Measurements from ENCODE around the gene NEDD8. TPM values are rescaled to one million over a fixed set of nuclear protein-coding genes. Genes with fewer than 3 reads are reported as not detected.

The NEDD8 gene
- total RNA-seq, 8 experiments from 2014 or later: 180 to 362 (median 267) TPM

DNA sequence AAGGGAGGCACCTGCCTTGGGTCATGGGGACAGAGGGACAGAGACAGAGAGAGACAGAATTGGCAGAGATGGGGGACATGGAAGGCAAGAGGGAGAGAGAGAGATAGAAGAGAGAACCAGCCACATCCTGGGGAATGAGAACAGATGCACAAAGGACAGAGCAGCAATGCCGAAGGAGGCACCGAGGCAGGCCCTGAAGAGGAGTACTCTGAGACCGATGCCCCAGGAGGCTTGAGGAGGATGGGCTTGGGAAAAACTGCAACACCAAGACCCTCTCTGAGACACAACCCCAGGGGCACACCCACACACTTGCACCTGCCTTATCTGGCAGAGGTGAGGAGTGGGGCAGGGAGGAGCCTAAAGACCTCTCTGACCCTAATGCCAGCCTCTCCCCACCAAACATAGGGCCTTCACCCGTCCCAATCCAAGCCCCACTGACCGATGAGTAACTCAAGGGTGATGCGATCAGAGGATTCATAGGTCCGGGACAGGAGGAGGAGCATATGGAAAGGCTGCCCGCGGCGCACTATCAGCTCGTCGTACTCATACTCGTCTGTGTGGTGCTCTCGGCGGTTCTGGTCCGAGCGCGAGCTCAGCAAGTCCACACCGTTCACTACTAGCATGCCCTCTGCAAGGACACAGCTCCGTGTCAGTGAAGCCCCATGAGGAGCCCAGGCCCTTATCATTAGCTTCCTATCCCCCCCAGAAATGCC, 29.2 kb upstream of the NEDD8 start:
- WGBS, 10 experiments: 84 to 93% (median 86%) methylated on average over 2 to 17 of the region's 20 CpGs; no CpG with 5 or more reads in 7 of the 10 experiments
- Histone ChIP-seq H3K27ac (no peak overlapping the region), H3K4me1 (replicated peaks in 1 of 2) (no peaks in the 10 kb centered on the region), H3K4me3 (no peak overlapping the region)
- in situ Hi-C loops (cut with MboI; ENCODE audit: low pct_unique_long_range_greater_than_20kb in 2 of 9, low sequenced_read_pairs in 9 of 9, unreplicated experiment in 9 of 9): no loop called here
- no peak for ATAC-seq (replicated peaks in 6 of 8)

DNA sequence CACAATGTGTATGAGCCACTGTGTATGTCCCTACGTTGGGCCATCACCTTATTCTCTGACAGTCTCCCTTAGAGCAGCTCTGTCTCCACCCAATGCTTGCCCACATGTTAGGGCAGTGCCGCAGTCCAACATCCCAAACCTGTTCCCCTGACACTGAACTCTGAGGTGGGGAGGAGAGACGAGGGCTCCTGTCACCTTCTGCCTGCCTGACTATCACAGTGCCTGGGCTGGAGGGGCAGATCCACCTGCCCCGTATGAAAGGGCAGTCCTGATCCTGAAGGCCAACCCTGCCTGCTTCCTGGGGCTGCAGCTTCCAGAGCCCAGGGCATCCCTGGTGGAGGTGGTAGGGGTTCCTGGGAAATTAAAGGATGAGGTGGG, 28.6 kb upstream of the NEDD8 start:
- Histone ChIP-seq H3K27ac (no peak overlapping the region), H3K4me3 (no peak overlapping the region), H3K4me1 (replicated peaks in 1 of 2) (no peaks in the 10 kb centered on the region)
- 40 to 100% (median 79%) methylated on average over 1 to 2 of the region's 4 CpGs; no CpG with 5 or more reads in 5 of the 10 experiments for WGBS, 10 experiments
- no peak for ATAC-seq (replicated peaks in 6 of 8)
- in situ Hi-C loops (cut with MboI; ENCODE audit: low pct_unique_long_range_greater_than_20kb in 2 of 9, low sequenced_read_pairs in 9 of 9, unreplicated experiment in 9 of 9): no loop called here

DNA sequence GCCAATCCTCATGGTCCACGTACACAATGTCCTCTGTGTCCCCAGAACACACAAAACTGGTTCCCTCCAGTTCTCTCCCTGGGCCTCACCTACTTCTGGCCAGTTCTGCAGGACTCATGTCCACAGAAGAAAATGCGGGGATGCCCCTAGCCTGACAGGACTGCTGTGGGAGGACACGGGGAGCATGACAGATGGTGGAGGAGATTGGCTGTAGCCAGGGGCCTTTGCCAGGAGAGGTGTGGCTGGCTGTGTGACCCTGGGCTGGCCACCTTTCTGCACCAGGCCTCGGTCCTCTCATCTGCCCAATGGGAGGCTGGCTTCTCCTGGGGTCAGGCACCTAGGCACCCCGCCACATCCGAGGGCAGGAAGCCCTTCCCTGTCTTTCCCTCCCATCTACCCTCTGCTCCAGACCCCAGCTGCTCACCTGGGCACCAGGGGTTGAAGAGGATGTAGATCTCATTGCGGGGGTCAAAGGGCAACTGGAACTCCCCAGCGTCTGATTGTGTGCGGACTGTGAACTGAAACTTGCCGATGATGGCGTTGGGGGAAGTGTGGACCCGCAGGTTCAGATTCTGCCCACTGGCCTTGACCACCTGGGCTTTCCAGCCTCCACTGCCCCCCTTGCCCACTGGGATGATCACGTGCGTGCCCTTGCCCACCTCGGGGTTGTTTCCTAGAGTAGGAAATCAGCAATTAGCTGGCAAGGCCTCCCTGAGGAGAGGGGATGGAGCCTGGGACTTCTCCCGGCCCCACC, 28.0 kb upstream of the NEDD8 start:
- Histone ChIP-seq H3K27ac (no peak overlapping the region), H3K4me1 (replicated peaks in 1 of 2) (no peaks in the 10 kb centered on the region), H3K4me3 (no peak overlapping the region)
- in situ Hi-C loops (cut with MboI; ENCODE audit: low pct_unique_long_range_greater_than_20kb in 2 of 9, low sequenced_read_pairs in 9 of 9, unreplicated experiment in 9 of 9): no loop called here
- ATAC-seq (replicated peaks in 6 of 8): no peak
- 83 to 100% (median 90%) methylated on average over 1 to 9 of the region's 16 CpGs; no CpG with 5 or more reads in 3 of the 10 experiments for WGBS, 10 experiments

DNA sequence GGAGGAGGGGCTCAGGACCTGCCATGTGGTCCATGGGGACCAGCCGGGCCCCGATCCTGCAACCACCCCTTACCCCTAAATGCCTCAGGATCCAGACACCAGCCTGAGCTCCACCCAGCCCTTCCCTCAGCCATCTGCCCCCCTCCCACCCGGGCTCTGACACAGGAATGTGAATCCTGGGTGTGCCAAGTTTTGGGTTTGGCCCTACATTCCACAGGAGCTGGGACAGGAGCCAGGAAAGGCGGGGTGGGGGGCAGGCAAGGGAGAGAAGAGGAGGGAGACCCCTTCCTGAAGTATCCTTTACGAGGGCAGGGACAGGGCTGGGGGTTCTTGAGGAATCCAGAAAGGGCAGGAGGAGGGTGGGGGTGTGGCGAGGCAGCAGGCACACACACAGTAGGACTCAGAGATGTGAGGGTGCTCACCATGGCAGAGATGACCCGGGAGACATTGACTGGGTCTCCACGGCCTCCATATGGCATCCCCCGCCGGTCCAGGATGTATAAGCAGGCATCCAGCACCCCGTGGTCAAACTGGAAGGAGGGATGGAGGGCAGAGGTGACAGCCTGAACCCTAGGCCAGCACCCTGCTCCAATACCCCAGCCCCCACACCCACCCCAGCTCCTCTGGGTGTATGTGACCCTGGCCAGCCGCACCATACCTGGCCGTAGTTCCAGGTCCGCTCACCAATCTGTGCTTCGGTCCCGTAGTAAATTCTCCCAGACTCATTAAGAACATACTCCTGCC, 27.3 kb upstream of the NEDD8 start:
- Histone ChIP-seq H3K27ac (no peak overlapping the region), H3K4me3 (no peak overlapping the region), H3K4me1 (replicated peaks in 1 of 2) (no peaks in the 10 kb centered on the region)
- WGBS, 10 experiments: no CpG with 5 or more reads among the region's 16 CpGs
- ATAC-seq (replicated peaks in 6 of 8): peak in 3 of 8 experiments; percentile 59 to 72 (median 68)
- in situ Hi-C loops (cut with MboI; ENCODE audit: low pct_unique_long_range_greater_than_20kb in 2 of 9, low sequenced_read_pairs in 9 of 9, unreplicated experiment in 9 of 9): no loop called here

DNA sequence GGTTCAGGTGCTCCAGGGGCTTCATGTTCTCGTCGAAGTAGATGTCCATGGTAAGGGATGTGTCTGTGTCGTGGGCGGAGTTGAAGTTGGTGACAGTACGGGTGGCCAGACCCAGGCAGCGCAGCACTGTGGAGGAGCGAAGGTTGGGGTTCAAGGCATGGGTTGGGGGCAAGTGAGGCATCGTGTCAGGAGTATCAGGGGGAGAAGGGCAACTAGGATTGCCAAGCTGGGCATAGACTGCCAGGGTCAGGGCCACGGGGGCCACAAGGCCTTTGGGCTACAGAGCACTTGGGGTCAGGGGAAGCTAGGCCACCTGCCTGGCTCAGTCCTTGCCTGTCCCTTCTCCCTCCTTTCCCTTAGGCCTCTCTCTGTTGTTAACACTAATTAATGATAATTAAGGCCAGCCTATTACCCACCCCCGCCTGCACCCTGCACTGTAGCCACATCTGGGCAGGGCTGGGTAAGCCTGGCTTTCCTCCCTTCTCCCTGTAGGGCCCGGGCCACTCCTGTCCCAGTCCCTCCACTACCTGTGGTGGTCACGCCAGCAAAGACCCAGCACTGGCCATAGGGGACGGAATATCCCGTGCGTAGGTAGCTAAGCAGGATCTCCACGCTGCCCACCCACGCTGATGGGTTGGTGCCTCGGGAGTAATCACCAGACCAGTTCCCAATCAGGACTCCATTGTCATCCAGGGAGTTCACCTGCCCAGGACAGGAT, 26.5 kb upstream of the NEDD8 start:
- H3K4me3 ChIP-seq: no peak overlapping the region
- ATAC-seq (replicated peaks in 6 of 8): peak in 2 of 8 experiments; percentile 7 to 30
- no peak overlapping the region for H3K27ac ChIP-seq
- no peaks in the 10 kb centered on the region for H3K4me1 ChIP-seq (replicated peaks in 1 of 2)
- in situ Hi-C loops (cut with MboI; ENCODE audit: low pct_unique_long_range_greater_than_20kb in 2 of 9, low sequenced_read_pairs in 9 of 9, unreplicated experiment in 9 of 9): no loop called here
- WGBS, 10 experiments: 70 to 94% (median 80%) methylated on average over 1 to 6 of the region's 18 CpGs; no CpG with 5 or more reads in 5 of the 10 experiments

DNA sequence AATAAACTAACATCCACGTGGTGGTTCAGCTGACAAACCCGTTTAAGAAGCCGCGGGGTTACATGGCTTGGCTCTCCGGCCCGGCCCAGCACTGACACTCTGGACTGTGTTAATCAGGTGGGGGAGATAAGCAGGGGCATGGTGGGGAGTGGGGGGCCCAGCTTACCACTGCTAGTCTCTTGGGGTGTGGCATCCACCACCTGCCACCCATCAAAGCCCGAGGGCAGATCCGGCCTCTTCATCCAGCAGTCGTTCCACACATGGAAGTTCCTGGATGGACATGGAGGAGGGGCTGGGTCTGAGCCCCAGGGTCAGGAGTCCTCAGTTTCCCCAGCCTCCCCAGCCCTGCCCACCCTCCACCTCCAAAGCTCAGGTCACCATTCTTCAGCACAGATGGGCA, 26.0 kb upstream of the NEDD8 start:
- no peak for ATAC-seq (replicated peaks in 6 of 8)
- Histone ChIP-seq H3K4me3 (no peak overlapping the region), H3K27ac (no peak overlapping the region), H3K4me1 (replicated peaks in 1 of 2) (no peaks in the 10 kb centered on the region)
- 60 to 97% (median 80%) methylated on average over 1 to 5 of the region's 9 CpGs; no CpG with 5 or more reads in 3 of the 10 experiments for WGBS, 10 experiments
- in situ Hi-C loops (cut with MboI; ENCODE audit: low pct_unique_long_range_greater_than_20kb in 2 of 9, low sequenced_read_pairs in 9 of 9, unreplicated experiment in 9 of 9): no loop called here

DNA sequence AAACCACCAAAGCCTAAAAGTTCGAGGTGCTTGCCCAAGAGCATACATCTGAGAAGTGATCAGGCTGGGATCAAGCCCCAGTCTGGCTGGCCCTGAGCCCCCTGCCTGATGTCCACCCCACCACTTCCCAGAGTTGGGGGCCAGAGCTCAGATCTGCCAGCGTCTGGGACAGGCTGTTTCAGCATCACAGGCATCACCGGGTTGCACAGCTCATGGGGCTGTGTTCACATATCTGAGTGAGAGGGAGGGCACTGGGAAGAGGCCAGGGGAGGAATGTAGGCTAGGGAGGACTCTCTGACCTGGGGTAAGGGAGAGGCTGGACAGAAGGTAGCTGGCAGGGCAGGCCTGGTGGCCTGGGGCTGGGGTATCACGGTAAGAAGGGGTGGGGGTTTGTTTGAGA, 24.8 kb upstream of the NEDD8 start:
- in situ Hi-C loops (cut with MboI; ENCODE audit: low pct_unique_long_range_greater_than_20kb in 2 of 9, low sequenced_read_pairs in 9 of 9, unreplicated experiment in 9 of 9): no loop called here
- 52 to 80% (median 70%) methylated on average over 1 to 3 of the region's 4 CpGs; no CpG with 5 or more reads in 7 of the 10 experiments for WGBS, 10 experiments
- peak in 2 of 8 experiments; percentile 25 to 37 for ATAC-seq (replicated peaks in 6 of 8)

DNA sequence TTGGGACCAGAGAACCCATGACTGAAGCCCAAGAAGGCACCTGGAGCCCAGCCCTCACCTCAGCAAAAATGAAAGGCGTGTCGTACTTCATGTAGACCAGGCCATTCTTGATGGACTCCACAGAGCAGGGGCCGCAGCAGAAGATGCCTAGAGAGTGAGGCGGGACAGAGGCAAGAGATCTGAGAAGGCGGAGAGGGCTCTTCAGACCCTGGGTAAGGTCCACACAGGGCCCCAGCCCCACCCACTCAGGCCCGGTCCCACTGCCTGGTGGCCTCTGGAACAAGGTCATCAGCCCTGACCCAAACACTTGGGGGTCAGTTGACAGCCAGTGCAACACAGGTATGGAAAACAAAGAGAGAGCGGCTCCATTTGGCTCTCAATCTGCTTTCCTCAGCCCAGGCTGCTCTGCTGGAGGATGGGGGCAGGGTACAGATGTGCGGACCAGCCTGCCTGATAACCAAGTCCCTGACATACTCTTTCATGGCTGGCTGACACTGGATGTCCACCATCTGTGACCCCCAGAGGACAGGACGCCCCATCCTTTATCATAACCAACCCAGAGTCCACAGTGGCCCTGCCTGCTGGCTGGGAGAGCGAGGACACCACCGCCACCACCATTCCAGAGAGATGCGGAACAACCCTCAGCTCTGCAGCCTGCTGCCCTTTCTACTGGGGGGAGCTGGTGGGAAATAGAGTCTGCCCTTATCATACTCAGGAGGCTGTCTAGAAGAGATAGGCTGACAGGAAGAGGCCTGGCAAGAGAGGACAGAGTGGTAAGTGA, 24.0 kb upstream of the NEDD8 start:
- in situ Hi-C loops (cut with MboI; ENCODE audit: low pct_unique_long_range_greater_than_20kb in 2 of 9, low sequenced_read_pairs in 9 of 9, unreplicated experiment in 9 of 9): no loop called here
- no peaks in the 10 kb centered on the region for H3K4me1 ChIP-seq (replicated peaks in 1 of 2)
- no peak for ATAC-seq (replicated peaks in 6 of 8)
- no peak overlapping the region for H3K4me3 ChIP-seq
- 40 to 100% (median 85%) methylated on average over 1 to 8 of the region's 12 CpGs; no CpG with 5 or more reads in 3 of the 10 experiments for WGBS, 10 experiments
- H3K27ac ChIP-seq: no peak overlapping the region

More for the DNA sequence above, 24.8 kb upstream of the NEDD8 start:
- Histone ChIP-seq H3K4me1 (replicated peaks in 1 of 2) (no peaks in the 10 kb centered on the region), H3K4me3 (no peak overlapping the region), H3K27ac (no peak overlapping the region)

DNA sequence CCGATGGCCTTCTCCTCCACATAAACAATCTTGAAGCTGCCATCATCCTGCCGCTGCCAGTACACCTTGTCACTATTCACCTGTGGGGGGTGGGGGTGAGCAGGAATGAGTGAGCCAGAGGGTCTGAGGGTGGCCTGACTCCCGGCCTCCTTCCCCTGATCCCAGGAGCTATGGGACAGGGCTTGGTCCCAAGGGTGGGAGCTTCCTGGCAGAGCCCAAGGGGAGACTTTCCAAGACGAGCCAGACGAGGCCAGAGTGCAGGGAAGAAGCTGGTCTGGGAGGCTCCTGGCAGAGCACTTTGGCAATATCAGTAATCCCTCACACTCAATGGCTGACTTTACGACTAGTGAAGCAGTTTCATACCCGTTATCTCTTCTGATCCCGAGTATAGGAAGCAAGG, 23.3 kb upstream of the NEDD8 start:
- in situ Hi-C loops (cut with MboI; ENCODE audit: low pct_unique_long_range_greater_than_20kb in 2 of 9, low sequenced_read_pairs in 9 of 9, unreplicated experiment in 9 of 9): no loop called here
- no peak for ATAC-seq (replicated peaks in 6 of 8)
- 40 to 100% (median 96%) methylated on average over 1 to 3 of the region's 8 CpGs; no CpG with 5 or more reads in 3 of the 10 experiments for WGBS, 10 experiments
- no peak overlapping the region for H3K27ac ChIP-seq
- no peak overlapping the region for H3K4me3 ChIP-seq
- no peaks in the 10 kb centered on the region for H3K4me1 ChIP-seq (replicated peaks in 1 of 2)

DNA sequence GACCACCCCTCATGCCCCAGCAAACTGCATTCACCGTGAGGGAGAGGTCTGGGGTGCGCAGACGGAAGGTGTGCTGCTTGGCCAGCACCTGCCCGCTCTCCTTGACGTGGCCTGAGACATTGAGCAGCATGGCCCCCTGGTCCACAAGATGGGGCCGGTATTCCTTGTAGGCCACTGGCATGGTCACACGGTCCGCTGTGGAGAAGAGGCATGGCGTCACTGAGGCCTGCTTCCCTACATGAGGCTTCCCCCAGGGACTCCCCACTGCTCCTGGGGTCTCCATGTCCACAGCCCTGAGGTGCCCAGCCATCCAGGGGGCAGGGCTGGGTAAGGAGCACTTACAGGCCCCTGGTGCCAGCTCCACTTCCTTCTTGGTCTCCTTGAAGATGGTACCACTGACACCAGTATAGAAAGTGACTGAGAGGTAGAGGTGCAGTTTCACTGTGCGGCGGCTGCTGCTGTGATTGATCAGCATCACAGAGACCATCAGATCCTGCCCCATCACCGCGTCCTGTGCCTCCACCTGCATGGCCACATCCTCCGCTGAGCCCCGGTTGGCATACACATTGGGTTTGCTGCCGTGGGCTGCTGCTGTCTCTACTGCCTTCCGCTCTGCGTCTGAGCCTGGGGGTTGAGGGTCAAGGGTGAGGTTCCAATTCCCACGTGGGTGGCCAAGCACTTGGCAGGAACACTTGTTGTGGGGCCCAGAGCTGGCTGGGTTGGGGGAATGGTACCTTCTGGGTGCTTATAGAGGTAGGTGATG, 22.6 kb upstream of the NEDD8 start:
- no peak overlapping the region for H3K4me3 ChIP-seq
- H3K27ac ChIP-seq: no peak overlapping the region
- ATAC-seq (replicated peaks in 6 of 8): no peak
- peaks cover 0 to 1% of the 10 kb centered on the region in 2 donors for H3K4me1 ChIP-seq (replicated peaks in 1 of 2)
- in situ Hi-C loops (cut with MboI; ENCODE audit: low pct_unique_long_range_greater_than_20kb in 2 of 9, low sequenced_read_pairs in 9 of 9, unreplicated experiment in 9 of 9): no loop called here
- 95 to 100% (median 96%) methylated on average over 2 to 4 of the region's 19 CpGs; no CpG with 5 or more reads in 7 of the 10 experiments for WGBS, 10 experiments

DNA sequence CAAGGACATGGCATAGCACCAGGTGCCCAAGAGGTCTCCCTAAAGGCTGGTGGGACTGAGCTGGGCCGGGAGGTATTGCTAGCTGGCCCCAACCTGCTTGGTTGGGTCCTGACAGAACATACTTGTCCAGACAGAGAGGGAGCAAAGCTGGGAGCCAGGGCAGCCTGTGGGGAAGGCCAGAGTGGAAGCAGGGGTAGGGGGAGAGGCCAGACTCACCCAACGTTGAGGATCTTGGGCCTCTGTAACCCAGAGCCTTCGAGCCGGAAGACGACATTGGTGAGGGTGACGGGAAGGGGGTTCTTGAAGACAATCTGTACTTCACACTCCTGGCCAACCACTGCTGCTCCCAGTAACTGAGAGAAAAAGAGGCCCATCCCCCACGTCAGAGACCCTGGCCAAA, 21.8 kb upstream of the NEDD8 start:
- H3K4me3 ChIP-seq: no peak overlapping the region
- no peak overlapping the region for H3K27ac ChIP-seq
- no peak for ATAC-seq (replicated peaks in 6 of 8)
- in situ Hi-C loops (cut with MboI; ENCODE audit: low pct_unique_long_range_greater_than_20kb in 2 of 9, low sequenced_read_pairs in 9 of 9, unreplicated experiment in 9 of 9): no loop called here
- WGBS, 10 experiments: 40 to 100% (median 59%) methylated on average over 1 to 6 of the region's 7 CpGs; no CpG with 5 or more reads in 4 of the 10 experiments
- peaks cover 0 to 3% of the 10 kb centered on the region in 2 donors for H3K4me1 ChIP-seq (replicated peaks in 1 of 2)
